Dendritic cell treated with granulocyte-macrophage colony-stimulating factor and Interleukin-4, amounts not matched to agents 40 ng/mL and 50 ng/mL, for 4 days (primary cell): ENCODE data around the gene GALNT11.

Experiments used
- H3K27ac Mint-ChIP-seq: one replicate; pipeline ENCODE4 v1.8.0; 2022; ENCODE audit warnings: mild to moderate bottlenecking, mixed read lengths
- H3K27me3 Mint-ChIP-seq: one replicate; pipeline ENCODE4 v1.8.0; 2022; ENCODE audit warnings: mild to moderate bottlenecking, mixed read lengths
- H3K36me3 Mint-ChIP-seq: one replicate; pipeline ENCODE4 v1.8.0; 2022; ENCODE audit warnings: low read depth, mixed read lengths
- H3K4me1 Mint-ChIP-seq: one replicate; pipeline ENCODE4 v1.8.0; 2022; ENCODE audit warnings: low read depth, mixed read lengths
- H3K4me3 Mint-ChIP-seq: one replicate; pipeline ENCODE4 v1.8.0; 2022; ENCODE audit warnings: mild to moderate bottlenecking, moderate library complexity, mixed read lengths
- H3K9me3 Mint-ChIP-seq: one replicate; pipeline ENCODE4 v1.8.0; 2022; ENCODE audit warnings: mixed read lengths
- intact Hi-C: fragments of 100-400 bp; cut with micrococcal nuclease; formaldehyde crosslinking; loops from one replicate; pipeline ENCODE4 v1.15.0; 2022

GALNT11 gene

DNA sequence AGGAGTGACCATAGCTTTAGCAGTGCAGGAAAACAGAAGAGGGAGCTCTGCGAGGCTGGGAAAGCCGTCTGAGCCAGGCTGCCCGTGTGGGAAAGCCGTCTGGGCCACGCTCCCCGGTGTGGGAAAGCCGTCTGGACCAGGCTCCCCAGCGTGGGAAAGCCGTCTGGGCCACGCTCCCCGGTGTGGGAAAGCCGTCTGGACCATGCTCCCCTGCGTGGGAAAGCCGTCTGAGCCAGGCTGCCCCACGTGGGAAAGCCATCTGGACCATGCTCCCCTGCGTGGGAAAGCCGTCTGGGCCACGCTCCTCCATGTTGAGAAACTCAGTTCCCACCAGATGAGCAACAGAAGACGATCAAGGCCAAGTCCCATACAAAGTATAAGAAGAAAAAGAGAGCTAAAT lies 101.8 kb downstream of the GALNT11 start:
- Mint-ChIP-seq H3K4me1 (no peaks in the 10 kb centered on the region), H3K27ac (no peak overlapping the region), H3K36me3 (peaks cover 97% of the 10 kb centered on the region), H3K27me3 (no peaks in the 10 kb centered on the region), H3K4me3 (no peak overlapping the region), H3K9me3 (no peaks in the 10 kb centered on the region)
- intact Hi-C loops: no loop called here

DNA sequence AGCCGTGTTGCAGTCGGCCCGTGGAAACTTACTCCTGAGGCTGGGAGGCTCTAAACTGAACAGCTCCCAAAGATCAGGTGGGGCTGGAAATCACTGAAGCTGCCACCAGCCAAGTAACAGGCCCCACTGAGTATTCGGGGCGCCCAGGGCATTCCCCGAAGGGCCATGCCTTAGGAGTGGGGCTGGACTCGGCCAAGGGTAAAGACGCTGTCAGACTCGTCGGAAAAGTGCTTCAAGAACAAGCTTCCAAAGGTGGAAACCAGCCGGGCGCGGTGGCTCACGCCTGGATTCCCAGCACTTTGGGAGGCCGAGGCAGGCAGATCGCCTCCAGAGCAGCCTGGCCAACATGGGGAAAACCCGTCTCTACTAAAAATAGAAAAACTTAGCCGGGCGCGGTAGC lies 102.8 kb downstream of the GALNT11 start:
- Mint-ChIP-seq H3K36me3 (peaks cover 94% of the 10 kb centered on the region), H3K4me1 (no peaks in the 10 kb centered on the region), H3K27me3 (no peaks in the 10 kb centered on the region), H3K4me3 (no peak overlapping the region), H3K9me3 (no peaks in the 10 kb centered on the region), H3K27ac (no peak overlapping the region)
- intact Hi-C loops: no loop called here

GRCh38 chr7:152128741-152129461 lies 103.4 kb downstream of the GALNT11 start:
- H3K27ac Mint-ChIP-seq: no peak overlapping the region
- H3K27me3 Mint-ChIP-seq: no peaks in the 10 kb centered on the region
- peaks cover 94% of the 10 kb centered on the region for H3K36me3 Mint-ChIP-seq
- H3K9me3 Mint-ChIP-seq: no peaks in the 10 kb centered on the region
- no peak overlapping the region for H3K4me3 Mint-ChIP-seq
- H3K4me1 Mint-ChIP-seq: no peaks in the 10 kb centered on the region
- intact Hi-C loops: no loop called here

- Mint-ChIP-seq H3K27me3 (no peaks in the 10 kb centered on the region), H3K4me1 (no peaks in the 10 kb centered on the region), H3K9me3 (no peaks in the 10 kb centered on the region), H3K4me3 (no peak overlapping the region), H3K36me3 (peaks cover 92% of the 10 kb centered on the region), H3K27ac (no peak overlapping the region)
- intact Hi-C loops: no loop called here
Observed at GRCh38 chr7:152129682-152130081, 104.2 kb downstream of the GALNT11 start.

- intact Hi-C loops: no loop called here
- H3K27ac Mint-ChIP-seq: no peak overlapping the region
- no peaks in the 10 kb centered on the region for H3K27me3 Mint-ChIP-seq
- no peaks in the 10 kb centered on the region for H3K9me3 Mint-ChIP-seq
- H3K4me1 Mint-ChIP-seq: no peaks in the 10 kb centered on the region
- peaks cover 80% of the 10 kb centered on the region for H3K36me3 Mint-ChIP-seq
- H3K4me3 Mint-ChIP-seq: no peak overlapping the region
Observed at GRCh38 chr7:152130658-152131590, 105.5 kb downstream of the GALNT11 start.

GRCh38 chr7:152131981-152132494 lies 106.6 kb downstream of the GALNT11 start:
- H3K36me3 Mint-ChIP-seq: peaks cover 82% of the 10 kb centered on the region
- no peak overlapping the region for H3K27ac Mint-ChIP-seq
- intact Hi-C loops: no loop called here
- H3K27me3 Mint-ChIP-seq: no peaks in the 10 kb centered on the region
- no peaks in the 10 kb centered on the region for H3K9me3 Mint-ChIP-seq
- no peak overlapping the region for H3K4me3 Mint-ChIP-seq
- no peaks in the 10 kb centered on the region for H3K4me1 Mint-ChIP-seq

GRCh38 chr7:152132812-152133211 lies 107.3 kb downstream of the GALNT11 start:
- H3K9me3 Mint-ChIP-seq: no peaks in the 10 kb centered on the region
- peaks cover 82% of the 10 kb centered on the region for H3K36me3 Mint-ChIP-seq
- H3K4me1 Mint-ChIP-seq: no peaks in the 10 kb centered on the region
- H3K27me3 Mint-ChIP-seq: no peaks in the 10 kb centered on the region
- H3K4me3 Mint-ChIP-seq: no peak overlapping the region
- intact Hi-C loops: no loop called here
- no peak overlapping the region for H3K27ac Mint-ChIP-seq

DNA sequence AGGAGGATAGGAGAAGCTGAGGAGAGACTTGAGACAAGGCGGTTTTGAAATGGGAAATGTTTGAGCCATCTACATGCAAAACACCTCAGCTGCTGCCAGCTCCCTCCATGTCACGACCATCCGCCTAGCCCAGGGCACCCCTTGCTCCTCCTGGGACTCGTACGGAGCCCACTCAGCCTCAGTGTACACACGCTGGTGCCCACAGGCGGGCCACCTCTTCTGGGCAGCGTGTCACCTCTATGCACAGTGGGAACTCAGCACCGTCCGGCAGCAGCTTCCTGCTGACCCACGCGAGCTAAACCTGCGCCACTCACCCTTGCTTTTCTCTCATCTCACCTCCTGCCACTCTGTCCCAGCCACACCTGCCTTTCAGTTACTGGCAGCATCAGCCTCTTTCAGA lies 108.3 kb downstream of the GALNT11 start:
- Mint-ChIP-seq H3K9me3 (no peaks in the 10 kb centered on the region), H3K27me3 (no peaks in the 10 kb centered on the region), H3K36me3 (peaks cover 82% of the 10 kb centered on the region), H3K27ac (no peak overlapping the region), H3K4me3 (no peak overlapping the region), H3K4me1 (no peaks in the 10 kb centered on the region)
- intact Hi-C loops: no loop called here

DNA sequence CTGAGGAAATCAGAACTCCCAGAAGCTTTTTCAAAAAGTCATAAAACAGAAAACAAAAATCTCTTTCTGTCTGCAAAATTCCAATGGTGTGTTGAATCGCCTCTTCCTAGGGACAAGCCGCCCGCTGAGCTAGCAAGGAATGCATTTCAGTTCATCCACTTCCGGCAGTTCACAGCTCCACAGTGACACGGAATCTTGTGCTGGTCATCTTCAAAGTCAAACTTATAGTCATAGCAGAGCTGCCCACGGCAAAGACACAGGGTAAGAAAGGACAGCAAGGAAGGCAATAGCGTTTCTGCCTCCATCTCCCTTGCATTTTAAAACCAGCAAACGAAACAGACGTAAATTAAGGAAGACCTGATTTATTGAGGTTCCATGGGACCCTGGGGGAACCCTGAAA lies 111.2 kb downstream of the GALNT11 start:
- no peak overlapping the region for H3K4me3 Mint-ChIP-seq
- H3K27me3 Mint-ChIP-seq: no peaks in the 10 kb centered on the region
- peak overlapping the region; percentile 11 for H3K27ac Mint-ChIP-seq
- H3K4me1 Mint-ChIP-seq: no peaks in the 10 kb centered on the region
- no peaks in the 10 kb centered on the region for H3K9me3 Mint-ChIP-seq
- intact Hi-C loops: no loop called here
- H3K36me3 Mint-ChIP-seq: peaks cover 82% of the 10 kb centered on the region

- Mint-ChIP-seq H3K36me3 (peaks cover 82% of the 10 kb centered on the region), H3K4me1 (no peaks in the 10 kb centered on the region), H3K27me3 (no peaks in the 10 kb centered on the region), H3K27ac (no peak overlapping the region), H3K4me3 (no peak overlapping the region), H3K9me3 (no peaks in the 10 kb centered on the region)
- intact Hi-C loops: no loop called here
Observed at GRCh38 chr7:152137476-152138025, 112.1 kb downstream of the GALNT11 start.

DNA sequence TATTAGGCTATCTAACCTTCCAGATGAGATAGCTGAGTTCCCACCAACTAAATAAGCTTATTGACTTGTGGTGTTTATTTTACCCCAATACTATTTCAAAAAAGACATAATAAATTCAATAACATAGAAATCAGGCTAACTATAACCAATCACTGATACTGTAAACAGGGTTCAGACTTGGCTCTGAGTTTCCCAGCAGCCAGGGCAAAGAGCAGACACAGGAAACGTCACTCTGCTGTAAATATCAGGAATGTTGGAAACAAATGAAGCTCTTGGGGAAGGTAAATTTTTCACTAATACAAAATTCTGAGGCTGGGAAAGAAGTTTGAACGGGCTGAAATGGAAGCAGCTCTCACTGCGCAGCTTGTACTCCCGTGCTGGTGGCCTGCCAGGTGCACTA lies 114.6 kb downstream of the GALNT11 start:
- Mint-ChIP-seq H3K4me3 (no peak overlapping the region), H3K27me3 (no peaks in the 10 kb centered on the region), H3K9me3 (no peaks in the 10 kb centered on the region), H3K4me1 (no peaks in the 10 kb centered on the region), H3K36me3 (peaks cover 91% of the 10 kb centered on the region), H3K27ac (no peak overlapping the region)
- intact Hi-C loops: no loop called here

- Mint-ChIP-seq H3K9me3 (no peaks in the 10 kb centered on the region), H3K4me3 (no peak overlapping the region), H3K27me3 (no peaks in the 10 kb centered on the region), H3K4me1 (no peaks in the 10 kb centered on the region), H3K27ac (no peak overlapping the region), H3K36me3 (peaks cover 96% of the 10 kb centered on the region)
- intact Hi-C loops: no loop called here
Observed at GRCh38 chr7:152140560-152140959, 115.1 kb downstream of the GALNT11 start.

DNA sequence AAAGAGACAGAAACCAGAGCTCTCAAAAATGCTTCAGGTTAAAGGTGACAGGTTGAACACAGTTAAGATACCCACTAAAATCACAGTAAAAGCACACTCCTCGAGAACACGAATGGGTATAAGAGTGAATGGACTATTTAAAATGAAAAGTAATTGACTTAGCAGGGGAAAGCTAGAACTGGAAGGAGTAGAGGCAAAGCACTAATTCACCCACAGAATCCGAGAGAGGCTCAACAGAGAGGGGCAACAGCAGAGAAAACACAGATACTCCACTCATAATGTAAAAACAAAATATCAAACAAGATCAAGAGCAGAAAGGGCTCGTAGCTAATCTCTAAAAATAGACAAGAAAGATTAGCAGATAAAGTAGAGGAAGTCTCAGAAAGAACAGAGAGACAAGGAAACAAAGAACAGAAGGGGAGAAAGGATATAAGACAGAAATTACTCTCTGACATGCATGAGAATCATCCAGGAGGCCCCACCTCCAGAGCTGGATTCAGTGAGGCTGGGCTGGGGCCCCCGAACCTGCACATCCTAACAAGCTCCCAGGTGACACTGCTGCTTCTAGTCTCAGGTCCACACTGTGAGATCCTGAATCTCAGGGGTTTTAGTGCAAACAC lies 117.6 kb downstream of the GALNT11 start:
- Mint-ChIP-seq H3K36me3 (peaks cover 97% of the 10 kb centered on the region), H3K9me3 (no peaks in the 10 kb centered on the region), H3K4me3 (no peak overlapping the region), H3K27ac (no peak overlapping the region), H3K27me3 (no peaks in the 10 kb centered on the region), H3K4me1 (no peaks in the 10 kb centered on the region)
- intact Hi-C loops: no loop called here
